Measurements from ENCODE around the gene NPY4R2.
"Not testable (repeated sequence)": the region's sequence is repeated elsewhere in the genome, so short reads cannot be mapped to it uniquely, and the experiment has no call there.

- TF ChIP-seq NR1H2 (CRISPR knock-in tag; IDR thresholded peaks at IDR 0.05); ZBTB8A (IDR thresholded peaks at IDR 0.05; ENCODE audit: partially characterized antibody); CTCF (IDR thresholded peaks at IDR 0.05 in 2 of 3, conservative IDR thresholded peaks at IDR 0.05 in 1 of 3; ENCODE audit: insufficient read depth in 2 of 3, low read depth in 1 of 3, low read length in 3 of 3): not testable (repeated sequence)
Observed at GRCh38 chr10:47940821-47941220, 22.4 kb downstream of the NPY4R2 start.
